Measurements from ENCODE around the gene KIZ.

DNA sequence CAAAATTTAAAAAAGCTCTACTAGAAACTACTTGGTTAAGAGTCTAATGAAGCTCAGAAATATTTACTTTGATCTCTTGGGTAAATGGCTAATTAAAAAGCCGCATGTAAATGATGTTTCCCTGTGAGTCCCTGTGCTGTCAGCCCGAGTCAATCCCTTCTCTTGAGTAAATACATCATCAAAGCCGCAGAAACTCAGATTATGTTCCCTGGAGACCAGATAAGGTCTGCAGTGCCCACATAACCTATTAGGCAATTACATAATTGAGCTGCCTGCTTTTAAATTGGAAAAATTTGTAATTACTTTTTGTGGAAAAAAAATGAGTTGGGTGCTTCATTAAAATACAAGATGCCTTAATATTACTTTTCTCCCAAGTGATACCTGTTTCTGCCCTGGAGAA is 83.1 kb downstream of the KIZ start:
- TF ChIP-seq, protein P1, sequence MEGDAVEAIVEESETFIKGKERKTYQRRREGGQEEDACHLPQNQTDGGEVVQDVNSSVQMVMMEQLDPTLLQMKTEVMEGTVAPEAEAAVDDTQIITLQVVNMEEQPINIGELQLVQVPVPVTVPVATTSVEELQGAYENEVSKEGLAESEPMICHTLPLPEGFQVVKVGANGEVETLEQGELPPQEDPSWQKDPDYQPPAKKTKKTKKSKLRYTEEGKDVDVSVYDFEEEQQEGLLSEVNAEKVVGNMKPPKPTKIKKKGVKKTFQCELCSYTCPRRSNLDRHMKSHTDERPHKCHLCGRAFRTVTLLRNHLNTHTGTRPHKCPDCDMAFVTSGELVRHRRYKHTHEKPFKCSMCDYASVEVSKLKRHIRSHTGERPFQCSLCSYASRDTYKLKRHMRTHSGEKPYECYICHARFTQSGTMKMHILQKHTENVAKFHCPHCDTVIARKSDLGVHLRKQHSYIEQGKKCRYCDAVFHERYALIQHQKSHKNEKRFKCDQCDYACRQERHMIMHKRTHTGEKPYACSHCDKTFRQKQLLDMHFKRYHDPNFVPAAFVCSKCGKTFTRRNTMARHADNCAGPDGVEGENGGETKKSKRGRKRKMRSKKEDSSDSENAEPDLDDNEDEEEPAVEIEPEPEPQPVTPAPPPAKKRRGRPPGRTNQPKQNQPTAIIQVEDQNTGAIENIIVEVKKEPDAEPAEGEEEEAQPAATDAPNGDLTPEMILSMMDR (IDR thresholded peaks at IDR 0.05; ENCODE audit: poor library complexity), result no peak
- no peak for TF ChIP-seq EZH2 (IDR thresholded peaks at IDR 0.05; ENCODE audit: borderline replicate concordance)
